ENCODE results near the gene RNASEH1. TPM values are rescaled to one million over a fixed set of nuclear protein-coding genes. Genes with fewer than 3 reads are reported as not detected.

RNASEH1 gene
- total and polyA plus RNA-seq, 10 of the 15 experiments (the other 5 are each of a cell fraction or from before 2014, with no cell fraction given): 18.2 to 68.5 (median 28.2) TPM

GRCh38 chr2:3542107-3542506 lies 16.0 kb downstream of the RNASEH1 start (continued):
- TF ChIP-seq BACH1 (IDR thresholded peaks at IDR 0.05; ENCODE audit: borderline replicate concordance) (no peak), IRF4 (IDR thresholded peaks at IDR 0.05; ENCODE audit: low read depth, low read length) (no peak), NR2C1 (IDR thresholded peaks at IDR 0.05) (no peak)

DNA sequence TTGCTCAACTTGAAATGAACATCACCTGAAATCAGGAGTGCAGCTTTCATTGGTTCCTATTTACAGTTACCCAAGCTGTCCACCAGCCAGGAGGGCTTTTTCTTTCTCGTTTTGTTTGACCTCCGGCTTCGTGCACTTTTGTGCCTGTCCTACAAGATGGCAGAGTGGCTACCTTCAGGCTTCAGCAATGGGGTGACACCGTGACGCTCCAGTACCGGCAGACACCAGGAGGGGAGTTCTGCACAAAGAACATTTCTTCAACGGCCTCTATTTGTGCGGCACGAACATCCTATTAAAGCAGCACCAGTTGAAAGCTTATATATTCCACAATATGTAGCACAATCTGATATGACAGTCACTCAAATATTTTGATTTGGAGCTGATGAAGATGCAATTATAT lies 18.3 kb downstream of the RNASEH1 start:
- ChIA-PET SMC1A (ENCODE audit: uncharacterized antibody, unreplicated experiment) (no interaction called here), CTCF (interaction anchor here (0.8 to 0.9 kb wide), 2 partner anchors 26 to 43 kb away, joined by 3 to 4 read pairs; no protein-coding TSS in a partner anchor), POLR2A (no interaction called here), RAD21 (ENCODE audit: unreplicated experiment) (no interaction called here)
- intact Hi-C loops (cut with micrococcal nuclease; ENCODE audit: unreplicated experiment) (no loop called here), in situ Hi-C loops (cut with MboI) (no loop called here)
- Histone ChIP-seq H3K4me2 (ENCODE audit: control insufficient read depth, insufficient read depth) (no peak overlapping the region), H3K27me3 (replicated peaks in 1 of 2; ENCODE audit: control insufficient read depth in 2 of 2, insufficient read depth in 2 of 2, low read length in 1 of 2) (no peaks in the 10 kb centered on the region), H3K4me3 (no peak overlapping the region), H3K9ac (ENCODE audit: control insufficient read depth, insufficient read depth, low read length) (no peak overlapping the region), H2AFZ (ENCODE audit: control insufficient read depth, low read depth, low read length) (no peak overlapping the region), H3K4me1 (ENCODE audit: control insufficient read depth, insufficient read depth, low read length) (no peaks in the 10 kb centered on the region), H4K20me1 (ENCODE audit: control insufficient read depth, insufficient read depth) (no peaks in the 10 kb centered on the region), H3K9me3 (replicated peaks; ENCODE audit: control insufficient read depth, insufficient read depth, low read length) (no peaks in the 10 kb centered on the region), H3K79me2 (ENCODE audit: control insufficient read depth, insufficient read depth, low read length) (no peaks in the 10 kb centered on the region), H3K36me3 (ENCODE audit: control insufficient read depth in 2 of 2, insufficient read depth in 2 of 2, low read length in 1 of 2) (peaks cover 2 to 18% of the 10 kb centered on the region in 2 experiments; a peak in 3 of 4 replicates), H3K27ac (ENCODE audit: control insufficient read depth, insufficient read depth) (no peak overlapping the region)
- ATAC-seq: no peak
- WGBS (ENCODE audit: insufficient coverage, insufficient replicate concordance, low lambda C conversion rate, missing lambda C conversion rate): 98% methylated on average over 9 of the region's 9 CpGs
- BruUV-seq (replicated peaks): no TSS peak
- no peak for DNase-seq (ENCODE audit: low read depth, low spot score)
- FAIRE-seq: no peak
- TF ChIP-seq RB1 (IDR thresholded peaks at IDR 0.05; ENCODE audit: borderline replicate concordance): no peak
- TF ChIP-seq EGR1 (IDR thresholded peaks at IDR 0.05; ENCODE audit: borderline replicate concordance in 1 of 2, low read depth in 2 of 2, low read length in 2 of 2): no peak
- no peak for TF ChIP-seq NFYB (IDR thresholded peaks at IDR 0.05; ENCODE audit: insufficient read depth, low read depth, low read length)
- no peak for TF ChIP-seq IKZF1 (conservative IDR thresholded peaks at IDR 0.05)
- no peak for TF ChIP-seq JUNB (IDR thresholded peaks at IDR 0.05)
- no peak for TF ChIP-seq RCOR1 (conservative IDR thresholded peaks at IDR 0.05; ENCODE audit: low read depth, low read length)
- TF ChIP-seq NFIC (IDR thresholded peaks at IDR 0.05; ENCODE audit: low read depth, low read length): no peak
- TF ChIP-seq ZNF687 (IDR thresholded peaks at IDR 0.05): no peak
- no peak for TF ChIP-seq IRF3 (IDR thresholded peaks at IDR 0.05)
- no peak for TF ChIP-seq JUND (IDR thresholded peaks at IDR 0.05; ENCODE audit: low read depth, low read length)
- TF ChIP-seq CBFB (IDR thresholded peaks at IDR 0.05; ENCODE audit: low read depth): no peak
- no peak for TF ChIP-seq CBX5 (IDR thresholded peaks at IDR 0.05; ENCODE audit: low read depth)
- no peak for TF ChIP-seq RAD21 (IDR thresholded peaks at IDR 0.05; ENCODE audit: insufficient read depth, low read depth, low read length)
